ENCODE data around the gene TBC1D32.

DNA sequence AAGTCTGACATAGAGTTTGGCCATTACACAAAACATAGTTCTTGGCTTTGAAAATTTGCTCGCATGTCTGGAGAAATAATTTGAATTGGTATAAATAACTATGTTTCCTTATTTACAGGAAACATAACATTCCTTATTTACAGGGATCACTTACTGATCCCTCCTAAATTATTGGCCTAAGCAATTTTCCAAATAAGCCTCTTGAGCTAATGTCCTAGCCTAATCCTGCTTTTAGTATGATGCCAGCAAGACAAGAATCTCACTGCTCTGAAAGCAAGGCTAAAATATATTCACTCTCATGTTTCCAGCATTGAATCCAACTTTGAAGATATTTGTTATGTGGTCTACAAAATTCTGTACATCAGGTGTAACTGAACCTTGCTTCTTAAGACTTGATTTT, 4.1 kb upstream of the TBC1D32 start:
- TF ChIP-seq, protein P1, sequence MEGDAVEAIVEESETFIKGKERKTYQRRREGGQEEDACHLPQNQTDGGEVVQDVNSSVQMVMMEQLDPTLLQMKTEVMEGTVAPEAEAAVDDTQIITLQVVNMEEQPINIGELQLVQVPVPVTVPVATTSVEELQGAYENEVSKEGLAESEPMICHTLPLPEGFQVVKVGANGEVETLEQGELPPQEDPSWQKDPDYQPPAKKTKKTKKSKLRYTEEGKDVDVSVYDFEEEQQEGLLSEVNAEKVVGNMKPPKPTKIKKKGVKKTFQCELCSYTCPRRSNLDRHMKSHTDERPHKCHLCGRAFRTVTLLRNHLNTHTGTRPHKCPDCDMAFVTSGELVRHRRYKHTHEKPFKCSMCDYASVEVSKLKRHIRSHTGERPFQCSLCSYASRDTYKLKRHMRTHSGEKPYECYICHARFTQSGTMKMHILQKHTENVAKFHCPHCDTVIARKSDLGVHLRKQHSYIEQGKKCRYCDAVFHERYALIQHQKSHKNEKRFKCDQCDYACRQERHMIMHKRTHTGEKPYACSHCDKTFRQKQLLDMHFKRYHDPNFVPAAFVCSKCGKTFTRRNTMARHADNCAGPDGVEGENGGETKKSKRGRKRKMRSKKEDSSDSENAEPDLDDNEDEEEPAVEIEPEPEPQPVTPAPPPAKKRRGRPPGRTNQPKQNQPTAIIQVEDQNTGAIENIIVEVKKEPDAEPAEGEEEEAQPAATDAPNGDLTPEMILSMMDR (IDR thresholded peaks at IDR 0.05; ENCODE audit: insufficient read depth, low read length), result no peak
- TF ChIP-seq POLR2AphosphoS5 (IDR thresholded peaks at IDR 0.05; ENCODE audit: low read depth) (no peak), SPI1 (IDR thresholded peaks at IDR 0.05; ENCODE audit: borderline replicate concordance, low read depth) (no peak), GABPA (IDR thresholded peaks at IDR 0.05; ENCODE audit: low read depth) (no peak)
- TF ChIP-seq, protein P2, sequence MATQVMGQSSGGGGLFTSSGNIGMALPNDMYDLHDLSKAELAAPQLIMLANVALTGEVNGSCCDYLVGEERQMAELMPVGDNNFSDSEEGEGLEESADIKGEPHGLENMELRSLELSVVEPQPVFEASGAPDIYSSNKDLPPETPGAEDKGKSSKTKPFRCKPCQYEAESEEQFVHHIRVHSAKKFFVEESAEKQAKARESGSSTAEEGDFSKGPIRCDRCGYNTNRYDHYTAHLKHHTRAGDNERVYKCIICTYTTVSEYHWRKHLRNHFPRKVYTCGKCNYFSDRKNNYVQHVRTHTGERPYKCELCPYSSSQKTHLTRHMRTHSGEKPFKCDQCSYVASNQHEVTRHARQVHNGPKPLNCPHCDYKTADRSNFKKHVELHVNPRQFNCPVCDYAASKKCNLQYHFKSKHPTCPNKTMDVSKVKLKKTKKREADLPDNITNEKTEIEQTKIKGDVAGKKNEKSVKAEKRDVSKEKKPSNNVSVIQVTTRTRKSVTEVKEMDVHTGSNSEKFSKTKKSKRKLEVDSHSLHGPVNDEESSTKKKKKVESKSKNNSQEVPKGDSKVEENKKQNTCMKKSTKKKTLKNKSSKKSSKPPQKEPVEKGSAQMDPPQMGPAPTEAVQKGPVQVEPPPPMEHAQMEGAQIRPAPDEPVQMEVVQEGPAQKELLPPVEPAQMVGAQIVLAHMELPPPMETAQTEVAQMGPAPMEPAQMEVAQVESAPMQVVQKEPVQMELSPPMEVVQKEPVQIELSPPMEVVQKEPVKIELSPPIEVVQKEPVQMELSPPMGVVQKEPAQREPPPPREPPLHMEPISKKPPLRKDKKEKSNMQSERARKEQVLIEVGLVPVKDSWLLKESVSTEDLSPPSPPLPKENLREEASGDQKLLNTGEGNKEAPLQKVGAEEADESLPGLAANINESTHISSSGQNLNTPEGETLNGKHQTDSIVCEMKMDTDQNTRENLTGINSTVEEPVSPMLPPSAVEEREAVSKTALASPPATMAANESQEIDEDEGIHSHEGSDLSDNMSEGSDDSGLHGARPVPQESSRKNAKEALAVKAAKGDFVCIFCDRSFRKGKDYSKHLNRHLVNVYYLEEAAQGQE (IDR thresholded peaks at IDR 0.05; ENCODE audit: insufficient replicate concordance, low read depth), result no peak
